ENCODE results near the gene CDHR2. TPM values are rescaled to one million over a fixed set of nuclear protein-coding genes. Genes with fewer than 3 reads are reported as not detected.

CDHR2 gene
- total RNA-seq, 1 experiment from 2014 or later, result 0.63 TPM

GRCh38 chr5:176611435-176611834, 62.3 kb downstream of the CDHR2 start (continued):
- TF ChIP-seq, protein P1, sequence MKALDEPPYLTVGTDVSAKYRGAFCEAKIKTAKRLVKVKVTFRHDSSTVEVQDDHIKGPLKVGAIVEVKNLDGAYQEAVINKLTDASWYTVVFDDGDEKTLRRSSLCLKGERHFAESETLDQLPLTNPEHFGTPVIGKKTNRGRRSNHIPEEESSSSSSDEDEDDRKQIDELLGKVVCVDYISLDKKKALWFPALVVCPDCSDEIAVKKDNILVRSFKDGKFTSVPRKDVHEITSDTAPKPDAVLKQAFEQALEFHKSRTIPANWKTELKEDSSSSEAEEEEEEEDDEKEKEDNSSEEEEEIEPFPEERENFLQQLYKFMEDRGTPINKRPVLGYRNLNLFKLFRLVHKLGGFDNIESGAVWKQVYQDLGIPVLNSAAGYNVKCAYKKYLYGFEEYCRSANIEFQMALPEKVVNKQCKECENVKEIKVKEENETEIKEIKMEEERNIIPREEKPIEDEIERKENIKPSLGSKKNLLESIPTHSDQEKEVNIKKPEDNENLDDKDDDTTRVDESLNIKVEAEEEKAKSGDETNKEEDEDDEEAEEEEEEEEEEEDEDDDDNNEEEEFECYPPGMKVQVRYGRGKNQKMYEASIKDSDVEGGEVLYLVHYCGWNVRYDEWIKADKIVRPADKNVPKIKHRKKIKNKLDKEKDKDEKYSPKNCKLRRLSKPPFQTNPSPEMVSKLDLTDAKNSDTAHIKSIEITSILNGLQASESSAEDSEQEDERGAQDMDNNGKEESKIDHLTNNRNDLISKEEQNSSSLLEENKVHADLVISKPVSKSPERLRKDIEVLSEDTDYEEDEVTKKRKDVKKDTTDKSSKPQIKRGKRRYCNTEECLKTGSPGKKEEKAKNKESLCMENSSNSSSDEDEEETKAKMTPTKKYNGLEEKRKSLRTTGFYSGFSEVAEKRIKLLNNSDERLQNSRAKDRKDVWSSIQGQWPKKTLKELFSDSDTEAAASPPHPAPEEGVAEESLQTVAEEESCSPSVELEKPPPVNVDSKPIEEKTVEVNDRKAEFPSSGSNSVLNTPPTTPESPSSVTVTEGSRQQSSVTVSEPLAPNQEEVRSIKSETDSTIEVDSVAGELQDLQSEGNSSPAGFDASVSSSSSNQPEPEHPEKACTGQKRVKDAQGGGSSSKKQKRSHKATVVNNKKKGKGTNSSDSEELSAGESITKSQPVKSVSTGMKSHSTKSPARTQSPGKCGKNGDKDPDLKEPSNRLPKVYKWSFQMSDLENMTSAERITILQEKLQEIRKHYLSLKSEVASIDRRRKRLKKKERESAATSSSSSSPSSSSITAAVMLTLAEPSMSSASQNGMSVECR (CRISPR knock-in tag; IDR thresholded peaks at IDR 0.05; ENCODE audit: borderline replicate concordance), result peak; percentile 52; the same call in 1 of the 2 replicates
- TF ChIP-seq, protein P2, sequence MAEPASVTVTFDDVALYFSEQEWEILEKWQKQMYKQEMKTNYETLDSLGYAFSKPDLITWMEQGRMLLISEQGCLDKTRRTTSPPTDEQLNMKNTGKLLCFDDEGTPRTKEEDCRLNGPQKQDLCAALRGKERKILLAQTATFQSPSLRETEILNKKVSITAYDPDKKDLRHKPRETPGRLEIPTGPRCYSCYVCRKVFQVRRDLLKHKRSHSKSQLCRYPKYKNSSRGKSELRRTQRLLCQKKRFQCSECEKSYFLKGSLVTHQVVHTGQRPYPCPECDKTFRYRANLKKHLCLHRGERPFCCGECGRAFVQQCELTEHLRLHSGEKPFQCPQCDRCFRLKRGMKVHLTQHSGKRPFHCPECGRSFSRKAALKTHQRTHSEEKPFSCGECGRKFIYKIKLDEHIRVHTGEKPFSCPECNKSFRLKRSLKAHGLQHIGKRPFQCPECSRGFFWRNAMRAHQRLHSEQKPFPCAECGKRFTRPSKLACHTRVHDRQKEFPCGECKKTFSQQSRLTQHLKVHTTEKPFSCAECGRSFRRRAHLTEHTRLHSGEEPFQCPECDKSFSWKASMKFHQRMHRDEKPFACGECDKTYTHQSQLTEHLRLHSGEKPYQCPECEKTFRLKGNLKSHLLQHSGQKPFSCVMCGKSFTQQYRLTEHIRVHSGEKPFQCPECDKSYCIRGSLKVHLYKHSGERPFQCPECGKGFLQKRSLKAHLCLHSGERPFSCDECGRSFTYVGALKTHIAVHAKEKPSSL (CRISPR knock-in tag; conservative IDR thresholded peaks at IDR 0.05), result no peak
- TF ChIP-seq E2F5 (CRISPR knock-in tag; IDR thresholded peaks at IDR 0.05), result no peak
- no peak for TF ChIP-seq ETV6 (CRISPR knock-in tag; IDR thresholded peaks at IDR 0.05)
- TF ChIP-seq SMAD3 (CRISPR knock-in tag; IDR thresholded peaks at IDR 0.05; ENCODE audit: borderline replicate concordance), result peak; percentile 87; the same call in 1 of the 2 replicates
- no peak for TF ChIP-seq ESRRA (CRISPR knock-in tag; IDR thresholded peaks at IDR 0.05; ENCODE audit: borderline replicate concordance)
- TF ChIP-seq MXD4 (CRISPR knock-in tag; IDR thresholded peaks at IDR 0.05; ENCODE audit: borderline replicate concordance), result no peak
- no peak for TF ChIP-seq ZNF671 (CRISPR knock-in tag; IDR thresholded peaks at IDR 0.05)
- TF ChIP-seq, protein P3, sequence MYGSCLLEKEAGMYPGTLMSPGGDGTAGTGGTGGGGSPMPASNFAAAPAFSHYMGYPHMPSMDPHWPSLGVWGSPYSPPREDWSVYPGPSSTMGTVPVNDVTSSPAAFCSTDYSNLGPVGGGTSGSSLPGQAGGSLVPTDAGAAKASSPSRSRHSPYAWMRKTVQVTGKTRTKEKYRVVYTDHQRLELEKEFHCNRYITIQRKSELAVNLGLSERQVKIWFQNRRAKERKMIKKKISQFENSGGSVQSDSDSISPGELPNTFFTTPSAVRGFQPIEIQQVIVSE (CRISPR knock-in tag; IDR thresholded peaks at IDR 0.05; ENCODE audit: borderline replicate concordance), result no peak
- TF ChIP-seq ATF1 (CRISPR knock-in tag; IDR thresholded peaks at IDR 0.05), result no peak
- TF ChIP-seq FOXP4 (CRISPR knock-in tag; IDR thresholded peaks at IDR 0.05), result peak; percentile 81
- TF ChIP-seq NR2C2 (CRISPR knock-in tag; IDR thresholded peaks at IDR 0.05), result no peak
- TF ChIP-seq FOXP1 (CRISPR knock-in tag; IDR thresholded peaks at IDR 0.05; ENCODE audit: borderline replicate concordance), result 0 out of 2 replicates have a peak, but pooled peaks have one; percentile 29
- TF ChIP-seq ZNF532 (CRISPR knock-in tag; IDR thresholded peaks at IDR 0.05; ENCODE audit: borderline replicate concordance), result no peak
- TF ChIP-seq JUN (CRISPR knock-in tag; IDR thresholded peaks at IDR 0.05), result peak; percentile 77; the same call in 1 of the 2 replicates
- peak; percentile 80 for TF ChIP-seq NFE2L1 (CRISPR knock-in tag; IDR thresholded peaks at IDR 0.05)
- TF ChIP-seq ZNF317 (CRISPR knock-in tag; IDR thresholded peaks at IDR 0.05; ENCODE audit: borderline replicate concordance, low read depth), result no peak
- TF ChIP-seq, protein P4, sequence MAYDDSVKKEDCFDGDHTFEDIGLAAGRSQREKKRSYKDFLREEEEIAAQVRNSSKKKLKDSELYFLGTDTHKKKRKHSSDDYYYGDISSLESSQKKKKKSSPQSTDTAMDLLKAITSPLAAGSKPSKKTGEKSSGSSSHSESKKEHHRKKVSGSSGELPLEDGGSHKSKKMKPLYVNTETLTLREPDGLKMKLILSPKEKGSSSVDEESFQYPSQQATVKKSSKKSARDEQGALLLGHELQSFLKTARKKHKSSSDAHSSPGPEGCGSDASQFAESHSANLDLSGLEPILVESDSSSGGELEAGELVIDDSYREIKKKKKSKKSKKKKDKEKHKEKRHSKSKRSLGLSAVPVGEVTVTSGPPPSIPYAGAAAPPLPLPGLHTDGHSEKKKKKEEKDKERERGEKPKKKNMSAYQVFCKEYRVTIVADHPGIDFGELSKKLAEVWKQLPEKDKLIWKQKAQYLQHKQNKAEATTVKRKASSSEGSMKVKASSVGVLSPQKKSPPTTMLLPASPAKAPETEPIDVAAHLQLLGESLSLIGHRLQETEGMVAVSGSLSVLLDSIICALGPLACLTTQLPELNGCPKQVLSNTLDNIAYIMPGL (CRISPR knock-in tag; IDR thresholded peaks at IDR 0.05), result no peak
- TF ChIP-seq, protein P5, sequence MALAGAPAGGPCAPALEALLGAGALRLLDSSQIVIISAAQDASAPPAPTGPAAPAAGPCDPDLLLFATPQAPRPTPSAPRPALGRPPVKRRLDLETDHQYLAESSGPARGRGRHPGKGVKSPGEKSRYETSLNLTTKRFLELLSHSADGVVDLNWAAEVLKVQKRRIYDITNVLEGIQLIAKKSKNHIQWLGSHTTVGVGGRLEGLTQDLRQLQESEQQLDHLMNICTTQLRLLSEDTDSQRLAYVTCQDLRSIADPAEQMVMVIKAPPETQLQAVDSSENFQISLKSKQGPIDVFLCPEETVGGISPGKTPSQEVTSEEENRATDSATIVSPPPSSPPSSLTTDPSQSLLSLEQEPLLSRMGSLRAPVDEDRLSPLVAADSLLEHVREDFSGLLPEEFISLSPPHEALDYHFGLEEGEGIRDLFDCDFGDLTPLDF (CRISPR knock-in tag; IDR thresholded peaks at IDR 0.05), result no peak
